ENCODE data around the gene MAGI2.

MAGI2 gene

DNA sequence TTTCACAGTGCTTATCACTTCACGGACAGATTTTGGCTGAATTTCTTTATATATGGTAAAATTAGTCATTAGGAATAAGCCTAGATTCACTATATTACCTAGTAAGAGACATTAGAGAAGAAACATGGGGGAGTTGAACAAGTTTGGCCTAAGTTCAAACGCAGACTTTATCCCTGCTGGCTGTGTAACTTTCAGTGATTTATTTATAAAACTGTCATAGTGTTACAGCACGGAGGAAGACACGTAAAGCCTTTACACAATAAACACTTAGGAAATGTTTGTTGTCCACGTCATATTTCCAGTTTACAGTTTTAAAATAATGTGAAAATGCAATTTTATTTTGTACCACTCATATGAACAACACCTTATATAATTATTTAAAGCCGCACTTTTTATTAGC lies 661.5 kb downstream of the MAGI2 start:
- Mint-ChIP-seq H3K4me3 (no peak overlapping the region), H3K36me3 (no peaks in the 10 kb centered on the region), H3K4me1 (no peaks in the 10 kb centered on the region), H3K27ac (no peak overlapping the region), H3K27me3 (no peaks in the 10 kb centered on the region), H3K9me3 (no peaks in the 10 kb centered on the region)
- DNase-seq (no peak), ATAC-seq (replicated peaks) (no peak)

GRCh38 chr7:78788464-78788863 lies 665.0 kb downstream of the MAGI2 start:
- H3K9me3 Mint-ChIP-seq = no peaks in the 10 kb centered on the region
- DNase-seq = no peak
- H3K27me3 Mint-ChIP-seq = no peaks in the 10 kb centered on the region
- H3K36me3 Mint-ChIP-seq = no peaks in the 10 kb centered on the region
- H3K27ac Mint-ChIP-seq = no peak overlapping the region
- ATAC-seq (replicated peaks) = no peak
- H3K4me1 Mint-ChIP-seq = no peaks in the 10 kb centered on the region
- H3K4me3 Mint-ChIP-seq = no peak overlapping the region

GRCh38 chr7:78787854-78788253 lies 665.6 kb downstream of the MAGI2 start:
- H3K4me3 Mint-ChIP-seq = no peak overlapping the region
- H3K27ac Mint-ChIP-seq = no peak overlapping the region
- H3K36me3 Mint-ChIP-seq = no peaks in the 10 kb centered on the region
- ATAC-seq (replicated peaks) = no peak
- H3K27me3 Mint-ChIP-seq = no peaks in the 10 kb centered on the region
- no peaks in the 10 kb centered on the region for H3K4me1 Mint-ChIP-seq
- H3K9me3 Mint-ChIP-seq = no peaks in the 10 kb centered on the region
- no peak for DNase-seq

DNA sequence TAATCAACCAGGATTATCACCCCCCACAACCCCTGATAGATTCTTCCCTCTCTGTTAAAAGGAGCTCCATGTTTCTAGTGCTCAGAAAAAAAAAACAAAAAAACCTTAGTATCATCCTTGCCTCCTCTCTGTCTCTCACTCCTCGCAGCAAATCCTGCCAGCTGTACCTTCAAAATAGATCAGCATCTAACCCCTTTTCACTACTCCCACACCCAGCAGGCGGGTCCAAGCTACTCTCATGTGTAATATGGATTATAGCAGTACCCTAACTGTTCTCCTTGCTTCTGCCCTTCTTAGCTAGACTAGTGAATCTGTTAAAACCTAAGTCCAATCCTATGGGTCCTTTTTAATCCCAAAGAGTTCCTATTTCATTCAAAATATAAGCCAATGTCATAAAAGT lies 667.4 kb downstream of the MAGI2 start:
- no peaks in the 10 kb centered on the region for H3K4me1 Mint-ChIP-seq
- no peak overlapping the region for H3K4me3 Mint-ChIP-seq
- H3K27ac Mint-ChIP-seq = no peak overlapping the region
- H3K9me3 Mint-ChIP-seq = no peaks in the 10 kb centered on the region
- no peaks in the 10 kb centered on the region for H3K36me3 Mint-ChIP-seq
- no peak for ATAC-seq (replicated peaks)
- no peak for DNase-seq
- H3K27me3 Mint-ChIP-seq = no peaks in the 10 kb centered on the region

DNA sequence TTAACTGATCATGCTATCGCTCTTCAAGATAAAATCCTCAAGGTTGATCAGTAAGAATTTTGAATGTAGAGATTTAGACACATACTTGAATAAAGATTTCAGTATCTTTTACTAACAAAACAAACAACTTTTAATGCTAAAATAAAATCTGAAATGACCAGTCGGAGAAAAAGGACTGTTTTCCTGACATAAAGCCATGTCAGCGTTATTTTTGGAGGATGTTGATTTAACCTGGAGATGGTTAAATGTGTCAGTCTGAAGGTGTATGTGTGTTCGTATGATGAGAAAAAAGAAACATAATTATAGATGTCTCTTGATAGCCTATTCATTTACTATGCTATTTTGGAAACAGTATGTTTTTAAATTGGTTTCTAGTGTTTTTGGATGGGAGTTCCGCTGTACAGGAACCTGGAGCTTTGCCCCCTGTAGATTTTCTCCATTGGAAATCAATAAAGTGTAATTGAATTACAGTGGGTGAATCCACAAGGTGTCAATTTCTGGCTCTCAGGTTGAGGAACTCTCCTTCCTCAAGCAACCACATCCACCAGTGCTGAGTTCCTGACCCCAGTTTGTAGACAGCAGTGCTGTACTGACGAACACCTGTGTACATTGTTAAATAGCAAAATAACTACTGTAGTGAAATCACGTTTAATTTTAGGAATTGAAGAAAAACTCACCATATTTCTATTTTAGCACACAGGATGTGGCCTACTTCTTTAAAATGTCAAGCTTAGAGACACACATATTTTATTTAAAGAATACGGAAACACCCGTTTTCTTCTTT lies 670.1 kb downstream of the MAGI2 start:
- peak in 1 of 2 donors; percentile 25 for ATAC-seq (replicated peaks)
- no peaks in the 10 kb centered on the region for H3K27me3 Mint-ChIP-seq
- no peak for DNase-seq
- H3K4me1 Mint-ChIP-seq = no peaks in the 10 kb centered on the region
- no peaks in the 10 kb centered on the region for H3K36me3 Mint-ChIP-seq
- no peaks in the 10 kb centered on the region for H3K9me3 Mint-ChIP-seq
- H3K4me3 Mint-ChIP-seq = no peak overlapping the region
- no peak overlapping the region for H3K27ac Mint-ChIP-seq

- DNase-seq (no peak), ATAC-seq (replicated peaks) (no peak)
- Mint-ChIP-seq H3K4me1 (no peaks in the 10 kb centered on the region), H3K9me3 (no peaks in the 10 kb centered on the region), H3K27ac (no peak overlapping the region), H3K36me3 (no peaks in the 10 kb centered on the region), H3K27me3 (no peaks in the 10 kb centered on the region), H3K4me3 (no peak overlapping the region)
Observed at GRCh38 chr7:78780560-78780959, 672.9 kb downstream of the MAGI2 start.

GRCh38 chr7:78779788-78780187 lies 673.7 kb downstream of the MAGI2 start:
- no peak for ATAC-seq (replicated peaks)
- DNase-seq = no peak
- no peaks in the 10 kb centered on the region for H3K9me3 Mint-ChIP-seq
- H3K27me3 Mint-ChIP-seq = no peaks in the 10 kb centered on the region
- H3K27ac Mint-ChIP-seq = no peak overlapping the region
- H3K4me1 Mint-ChIP-seq = no peaks in the 10 kb centered on the region
- no peak overlapping the region for H3K4me3 Mint-ChIP-seq
- no peaks in the 10 kb centered on the region for H3K36me3 Mint-ChIP-seq

DNA sequence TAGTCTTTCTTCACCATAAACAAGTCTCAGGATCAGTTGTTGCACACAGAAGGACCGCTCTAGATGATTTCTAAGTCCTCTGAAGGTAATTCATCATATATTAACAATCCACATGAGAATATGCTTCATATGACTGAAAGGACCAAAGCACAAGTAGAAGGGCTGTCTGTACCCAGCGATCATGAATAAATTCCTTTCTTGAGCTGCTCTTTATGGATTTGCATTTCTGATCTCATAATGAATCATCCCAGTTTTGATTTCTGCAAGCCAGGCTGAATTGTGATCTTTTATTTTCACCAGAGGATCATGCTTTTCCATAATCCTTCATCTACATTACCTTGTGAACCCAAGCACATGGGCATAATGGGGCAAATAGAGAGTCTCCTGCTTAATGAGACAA lies 675.6 kb downstream of the MAGI2 start:
- Mint-ChIP-seq H3K4me1 (no peaks in the 10 kb centered on the region), H3K27ac (no peak overlapping the region), H3K27me3 (no peaks in the 10 kb centered on the region), H3K9me3 (no peaks in the 10 kb centered on the region), H3K36me3 (no peaks in the 10 kb centered on the region), H3K4me3 (no peak overlapping the region)
- DNase-seq = no peak
- no peak for ATAC-seq (replicated peaks)

DNA sequence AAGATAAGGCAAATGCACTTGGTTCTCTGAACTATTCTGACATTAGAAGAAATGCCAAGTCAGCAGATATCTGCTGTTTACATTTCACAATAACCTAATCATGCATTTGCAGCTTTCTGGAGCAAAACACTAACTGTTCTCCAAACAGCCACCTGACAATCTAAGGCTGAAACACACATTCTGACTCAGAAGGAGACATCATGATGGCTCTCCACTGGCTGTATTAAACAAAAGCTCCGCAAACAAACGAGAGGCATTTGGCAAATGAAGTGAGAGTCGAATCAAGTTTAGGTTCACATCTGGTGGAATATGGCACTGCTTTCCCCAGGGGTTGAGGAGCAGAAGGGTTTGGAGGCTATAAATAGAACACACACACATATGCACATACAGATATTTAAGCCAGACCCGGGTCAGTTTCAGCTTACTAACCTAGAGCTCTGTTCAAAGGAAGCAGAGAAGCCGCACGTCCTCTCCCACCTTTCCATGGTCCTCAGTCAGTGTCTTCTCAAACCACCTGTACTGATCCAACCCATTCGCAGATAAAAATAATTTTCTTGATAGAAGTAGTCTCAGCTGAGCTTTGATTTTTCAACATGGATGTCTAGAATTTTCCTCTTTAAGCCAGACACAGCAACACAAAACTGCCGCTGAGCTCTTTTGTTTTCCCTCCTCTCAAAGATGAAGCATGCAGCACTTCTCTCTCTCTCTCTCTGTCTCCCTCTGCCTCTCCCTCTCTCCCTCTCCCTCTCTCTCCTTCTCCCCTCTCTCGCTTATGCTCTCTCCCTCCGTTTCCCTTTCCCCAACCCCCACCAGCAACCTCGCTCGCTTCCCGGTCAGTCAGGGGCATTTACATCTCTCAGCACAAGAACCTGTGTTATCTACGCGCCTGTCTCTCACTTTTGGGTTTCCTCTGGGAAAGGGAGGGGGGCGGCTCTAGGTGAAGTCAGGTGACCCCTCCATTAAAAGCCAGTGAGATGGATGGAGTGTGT lies 682.8 kb downstream of the MAGI2 start:
- H3K27ac Mint-ChIP-seq = no peak overlapping the region
- peaks cover 0 to 3% of the 10 kb centered on the region in 2 donors for H3K4me1 Mint-ChIP-seq
- no peaks in the 10 kb centered on the region for H3K9me3 Mint-ChIP-seq
- no peak for DNase-seq
- H3K4me3 Mint-ChIP-seq = no peak overlapping the region
- no peak for ATAC-seq (replicated peaks)
- H3K27me3 Mint-ChIP-seq = peaks cover 10 to 13% of the 10 kb centered on the region in 2 donors
- H3K36me3 Mint-ChIP-seq = no peaks in the 10 kb centered on the region

- peaks cover 0 to 3% of the 10 kb centered on the region in 2 donors for H3K4me1 Mint-ChIP-seq
- no peaks in the 10 kb centered on the region for H3K36me3 Mint-ChIP-seq
- peaks cover 10 to 13% of the 10 kb centered on the region in 2 donors for H3K27me3 Mint-ChIP-seq
- ATAC-seq (replicated peaks) (peak; percentile 96 to 97), DNase-seq (no peak)
- H3K4me3 Mint-ChIP-seq = no peak overlapping the region
- no peaks in the 10 kb centered on the region for H3K9me3 Mint-ChIP-seq
- H3K27ac Mint-ChIP-seq = no peak overlapping the region
Observed at GRCh38 chr7:78769481-78770101, 683.9 kb downstream of the MAGI2 start.

GRCh38 chr7:78768859-78769258 lies 684.6 kb downstream of the MAGI2 start:
- DNase-seq (no peak), ATAC-seq (replicated peaks) (no peak)
- Mint-ChIP-seq H3K27ac (no peak overlapping the region), H3K9me3 (no peaks in the 10 kb centered on the region), H3K27me3 (peaks cover 10 to 13% of the 10 kb centered on the region in 2 donors), H3K36me3 (no peaks in the 10 kb centered on the region), H3K4me3 (no peak overlapping the region), H3K4me1 (peaks cover 0 to 3% of the 10 kb centered on the region in 2 donors)

DNA sequence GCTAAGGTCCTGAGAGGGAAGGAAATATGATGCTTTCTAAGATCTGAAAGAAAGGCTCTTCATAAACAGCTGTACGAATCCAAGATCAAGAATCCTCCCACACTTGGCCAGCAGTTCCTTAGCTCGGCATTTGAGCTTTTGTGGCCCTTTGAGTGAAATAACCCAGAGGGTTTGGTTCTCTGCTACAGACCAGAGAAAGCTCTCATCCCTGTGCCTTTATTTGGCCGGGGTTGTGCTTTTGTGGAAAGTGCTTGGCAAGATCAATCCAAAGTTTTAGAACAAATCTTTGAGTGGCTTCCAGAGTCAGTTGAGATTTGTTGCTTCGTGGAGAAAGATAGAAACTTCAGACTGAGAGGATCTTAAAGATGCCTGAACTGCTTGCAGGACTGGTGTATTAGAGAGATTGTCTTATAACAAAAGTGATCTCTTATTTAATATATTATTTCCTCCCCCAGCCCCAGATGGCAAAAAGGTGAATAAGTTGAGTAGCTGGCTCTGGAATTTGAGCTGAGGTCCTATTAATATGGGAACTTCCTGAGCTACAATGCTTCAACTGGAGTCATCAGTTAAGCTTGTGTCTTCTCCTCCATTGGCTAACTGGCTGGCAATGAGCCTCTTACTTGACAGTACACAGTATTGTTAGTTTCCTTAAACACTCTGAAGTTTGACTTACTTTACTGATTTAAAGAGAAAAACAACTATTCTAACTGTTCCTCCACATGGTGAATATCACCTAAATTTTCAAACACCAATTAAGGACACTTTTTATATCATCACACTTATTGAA lies 687.3 kb downstream of the MAGI2 start:
- Mint-ChIP-seq H3K27ac (no peak overlapping the region), H3K36me3 (no peaks in the 10 kb centered on the region), H3K27me3 (peaks cover 7 to 11% of the 10 kb centered on the region in 2 donors), H3K4me3 (no peak overlapping the region), H3K9me3 (no peaks in the 10 kb centered on the region), H3K4me1 (peaks cover 0 to 2% of the 10 kb centered on the region in 2 donors)
- ATAC-seq (replicated peaks) = no peak
- no peak for DNase-seq

DNA sequence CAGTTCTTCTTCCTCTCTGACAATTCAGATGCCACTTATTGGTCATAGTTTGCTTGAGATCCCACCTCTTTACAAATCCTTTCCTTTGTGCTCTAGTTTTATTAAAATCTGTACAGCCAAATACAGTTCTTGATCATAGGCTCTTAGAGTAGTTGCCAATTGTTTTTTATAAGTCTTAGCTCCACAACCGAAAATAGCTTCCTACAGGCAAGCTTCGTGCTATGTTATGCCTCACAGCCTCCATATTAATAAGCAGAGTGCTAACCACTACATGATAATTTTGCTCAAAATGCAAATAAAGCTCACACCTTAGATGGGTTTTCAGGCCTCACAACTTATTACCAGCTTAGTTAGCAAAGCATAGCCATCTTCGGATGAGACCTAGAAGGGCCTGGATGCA lies 688.9 kb downstream of the MAGI2 start:
- ATAC-seq (replicated peaks) (no peak), DNase-seq (no peak)
- Mint-ChIP-seq H3K9me3 (no peaks in the 10 kb centered on the region), H3K36me3 (no peaks in the 10 kb centered on the region), H3K27ac (no peak overlapping the region), H3K4me3 (no peak overlapping the region), H3K27me3 (peaks cover 0 to 5% of the 10 kb centered on the region in 2 donors), H3K4me1 (no peaks in the 10 kb centered on the region)

- ATAC-seq (replicated peaks) (no peak), DNase-seq (no peak)
- Mint-ChIP-seq H3K4me3 (no peak overlapping the region), H3K4me1 (no peaks in the 10 kb centered on the region), H3K36me3 (no peaks in the 10 kb centered on the region), H3K27ac (no peak overlapping the region), H3K27me3 (no peaks in the 10 kb centered on the region), H3K9me3 (no peaks in the 10 kb centered on the region)
Observed at GRCh38 chr7:78762625-78763024, 690.8 kb downstream of the MAGI2 start.
